Measurements from ENCODE around the gene PTPN1.

Gene PTPN1

DNA sequence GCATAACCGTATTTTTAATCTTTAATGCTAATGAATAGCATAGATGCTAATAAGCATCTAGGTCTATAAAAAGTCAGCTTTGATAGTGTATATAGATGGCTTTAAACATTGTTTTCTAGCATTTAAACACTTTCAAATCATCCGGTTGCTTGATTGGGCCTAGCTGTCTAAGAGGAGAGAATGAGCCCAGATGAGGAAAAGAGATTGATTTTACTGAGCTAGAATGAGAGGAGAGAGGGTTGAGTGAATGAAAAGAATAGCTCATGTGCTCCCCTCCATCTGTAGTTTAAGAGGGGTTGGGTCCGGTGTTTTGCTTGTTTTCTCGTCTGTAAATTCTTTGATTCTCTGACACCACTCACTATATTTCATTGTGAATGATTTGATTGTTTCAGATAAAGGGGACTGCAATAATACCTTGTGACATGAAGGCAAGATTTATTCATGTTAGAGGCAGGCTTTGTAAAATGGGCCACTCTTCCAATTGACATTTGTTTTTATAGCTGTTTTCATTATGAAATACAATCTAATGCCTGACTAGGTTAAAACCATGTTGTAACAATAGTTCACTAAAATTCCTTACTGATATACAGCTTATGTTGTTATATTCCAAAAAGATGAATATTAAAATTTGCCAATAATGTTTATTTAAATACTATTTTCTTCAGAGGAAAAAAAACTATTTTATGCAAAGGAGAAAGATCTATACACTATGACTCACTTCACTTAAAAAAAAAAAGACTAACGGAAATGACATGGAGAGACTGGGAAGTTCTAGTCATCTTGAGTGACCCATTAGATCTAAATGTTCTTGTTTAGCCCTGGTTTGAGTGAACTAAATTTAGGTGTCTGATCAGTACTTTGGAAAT is 3.2 kb downstream of the PTPN1 start:
- ATAC-seq, result no peak

DNA sequence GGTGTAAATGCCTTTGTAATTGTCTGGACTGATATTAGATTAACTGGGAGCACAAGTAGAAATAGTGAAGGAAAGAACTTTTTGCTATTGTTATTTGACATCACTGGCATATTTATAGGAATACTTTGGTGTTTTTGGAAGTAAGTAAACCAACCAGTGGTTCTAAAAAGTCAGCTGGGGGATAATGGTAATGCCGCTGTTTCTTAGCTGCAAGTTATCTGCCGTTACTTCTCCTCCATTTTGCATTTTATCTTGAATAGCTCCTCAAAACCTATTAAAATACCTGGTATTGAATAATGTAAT is 3.8 kb downstream of the PTPN1 start:
- ATAC-seq, result no peak

GRCh38 chr20:50514750-50515149 is 4.6 kb downstream of the PTPN1 start:
- ATAC-seq, result no peak

DNA sequence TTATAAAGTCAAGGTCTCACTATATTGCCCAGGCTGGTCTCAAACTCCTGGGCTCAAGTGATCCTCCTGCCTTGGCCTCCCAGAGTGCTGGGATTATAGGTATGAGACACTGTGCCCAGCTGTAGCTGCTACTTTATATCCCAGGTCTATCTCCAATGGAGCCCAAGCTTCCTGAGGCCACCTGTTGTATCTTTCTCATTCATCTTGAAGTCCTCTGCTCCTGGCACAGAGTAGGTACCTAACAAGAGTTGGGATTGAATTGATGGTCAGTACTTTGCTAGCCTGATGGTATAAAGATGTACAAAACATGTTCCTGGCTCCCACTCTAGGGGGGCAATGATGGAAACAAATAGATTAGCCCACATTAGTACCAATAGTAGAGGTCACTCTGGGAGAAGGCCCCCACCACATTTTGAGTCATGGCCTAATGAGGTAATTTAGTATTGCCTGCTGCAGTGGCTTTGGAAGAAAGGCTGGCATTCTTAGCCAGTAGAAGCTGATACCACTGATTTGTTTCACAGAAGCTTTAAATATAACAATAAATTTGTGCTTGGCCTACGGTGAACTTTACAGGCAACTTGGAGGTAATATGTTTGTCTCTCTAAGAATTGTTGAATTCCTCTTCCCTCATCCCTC is 5.4 kb downstream of the PTPN1 start:
- no peak for ATAC-seq

DNA sequence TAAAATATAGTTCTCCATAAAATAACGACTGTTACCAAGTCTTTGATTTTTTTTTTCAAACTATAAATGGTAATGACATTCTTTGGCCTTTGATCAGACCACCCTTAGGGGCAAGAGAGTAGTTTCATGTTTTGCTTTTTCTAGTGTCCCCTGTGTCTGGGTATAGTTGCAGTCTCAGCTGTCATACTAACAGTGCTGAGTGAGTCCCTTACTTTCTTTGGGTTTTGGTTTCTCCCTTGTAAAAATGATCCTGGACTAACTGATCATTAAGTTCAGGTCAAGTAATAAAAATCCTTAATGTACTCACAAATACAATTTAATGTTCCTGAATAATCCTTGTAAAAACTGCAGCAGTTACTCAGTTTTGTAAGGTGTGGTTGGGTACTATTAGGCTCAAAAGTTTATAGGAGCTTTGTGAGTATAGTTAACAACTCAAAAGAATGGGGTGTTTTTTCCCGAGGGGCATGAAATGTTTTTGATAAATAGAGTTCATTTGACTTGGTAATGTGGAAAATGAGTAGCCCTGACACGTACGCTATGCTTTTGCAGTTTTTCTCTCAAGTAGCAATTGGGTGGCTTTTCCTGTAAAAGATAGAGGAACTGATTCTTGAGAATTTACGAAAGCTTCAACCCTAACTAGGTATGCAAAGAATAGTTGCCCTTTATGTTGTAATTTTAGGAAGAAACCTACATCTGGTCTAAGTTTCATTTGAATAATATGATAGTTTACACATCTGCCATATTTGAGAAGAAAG is 6.2 kb downstream of the PTPN1 start:
- ATAC-seq, result peak; percentile 49 to 54

DNA sequence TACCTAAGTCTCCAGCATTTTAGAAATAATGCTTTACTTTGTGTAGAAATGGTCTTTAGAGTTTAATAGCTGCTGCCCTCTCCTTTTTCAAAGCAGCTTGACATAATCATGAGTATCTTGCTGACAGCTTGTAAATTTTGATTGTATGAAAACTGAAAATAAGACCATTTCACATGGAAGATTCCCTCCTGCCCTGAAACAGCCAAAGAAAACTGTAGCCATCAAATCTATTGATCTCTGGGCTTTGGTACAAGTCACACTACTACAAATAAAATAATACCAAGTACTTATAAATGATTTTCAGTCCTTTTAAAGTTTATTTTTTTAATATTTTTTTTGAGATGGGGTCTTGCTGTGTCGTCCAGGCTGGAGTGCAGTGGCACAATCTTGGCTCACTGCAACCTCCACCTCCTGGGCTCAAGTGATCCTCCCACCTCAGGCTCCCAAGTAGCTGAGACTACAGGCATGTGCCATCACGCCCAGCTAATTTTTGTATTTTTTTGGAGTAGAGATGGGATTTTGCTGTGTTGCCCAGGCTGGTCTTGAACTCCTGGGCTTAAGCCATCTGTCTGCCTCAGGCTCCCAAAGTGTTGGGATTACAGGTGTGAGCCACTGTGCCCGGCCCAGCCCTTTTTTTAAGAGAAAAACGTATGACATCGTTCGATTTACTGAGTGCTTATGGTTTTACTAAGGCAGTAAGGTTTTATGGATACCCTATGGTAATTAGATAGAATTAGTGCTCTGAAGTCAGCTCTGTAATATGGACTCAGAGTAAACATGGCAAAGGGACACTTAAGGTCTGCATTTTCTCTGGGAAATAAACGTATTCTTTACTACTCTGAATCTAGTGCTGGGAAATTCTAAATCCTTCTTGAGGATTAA is 7.0 kb downstream of the PTPN1 start:
- ATAC-seq, result no peak

GRCh38 chr20:50517817-50518154 is 7.6 kb downstream of the PTPN1 start:
- no peak for ATAC-seq

GRCh38 chr20:50518270-50518721 is 8.1 kb downstream of the PTPN1 start:
- peak; percentile 52 to 55 for ATAC-seq

- ATAC-seq, result peak in 1 of 2 donors; percentile 15
These were observed 9.0 kb downstream of the PTPN1 start for GRCh38 chr20:50519036-50519762.

GRCh38 chr20:50520222-50520880 is 10.2 kb downstream of the PTPN1 start:
- peak; percentile 41 to 50 for ATAC-seq

- no peak for ATAC-seq
These were observed 11.3 kb downstream of the PTPN1 start for GRCh38 chr20:50521221-50522052.

GRCh38 chr20:50522053-50522674 is 12.0 kb downstream of the PTPN1 start:
- no peak for ATAC-seq

GRCh38 chr20:50523552-50524167 is 13.5 kb downstream of the PTPN1 start:
- no peak for ATAC-seq

DNA sequence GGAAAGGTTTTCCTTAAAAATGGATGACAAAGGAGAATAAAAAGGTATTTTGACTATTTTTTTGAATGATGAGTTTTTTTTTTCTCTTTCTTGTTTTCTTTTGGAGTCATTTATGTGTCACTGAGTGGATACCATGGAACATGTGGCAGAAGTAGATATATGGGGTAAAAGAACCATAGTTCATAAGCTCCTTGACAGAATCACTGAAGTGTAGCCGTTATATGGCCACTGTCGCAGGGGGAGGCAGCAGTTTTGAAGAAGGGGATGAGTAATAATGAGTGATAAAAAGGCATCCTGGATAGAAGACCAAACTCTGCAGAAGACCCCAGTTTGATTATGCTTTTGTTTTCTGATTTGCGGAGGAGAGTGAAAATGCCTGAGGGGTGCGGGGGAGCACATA is 15.5 kb downstream of the PTPN1 start:
- no peak for ATAC-seq

- no peak for ATAC-seq
These were observed 16.3 kb downstream of the PTPN1 start for GRCh38 chr20:50526403-50526989.

GRCh38 chr20:50527068-50527605 is 17.0 kb downstream of the PTPN1 start:
- no peak for ATAC-seq

DNA sequence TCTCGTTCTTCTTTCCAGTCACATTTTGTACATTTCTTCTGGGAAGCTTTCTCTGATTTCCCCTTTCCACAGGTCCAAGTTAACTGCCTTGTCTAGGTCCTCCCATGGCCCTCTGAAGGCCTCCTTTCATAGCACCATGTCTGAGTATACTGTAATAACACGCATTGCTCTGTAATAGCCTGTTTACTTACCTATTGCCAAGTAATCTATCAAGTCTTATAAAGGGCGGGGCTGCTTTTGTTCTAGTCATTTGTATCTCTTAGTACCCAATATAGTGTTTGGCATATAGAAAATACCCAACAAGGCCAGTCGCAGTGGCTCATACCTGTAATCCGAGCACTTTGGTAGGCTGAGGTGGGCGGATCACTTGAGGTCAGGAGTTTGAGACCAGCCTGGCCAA is 17.9 kb downstream of the PTPN1 start:
- no peak for ATAC-seq

- peak; percentile 35 to 46 for ATAC-seq
These were observed 18.7 kb downstream of the PTPN1 start for GRCh38 chr20:50528804-50529351.

GRCh38 chr20:50532221-50532620 is 22.0 kb downstream of the PTPN1 start:
- no peak for ATAC-seq

All from activated CD4-positive, CD25-positive, alpha-beta regulatory T cell treated with anti-CD3 and anti-CD28 coated beads, Interleukin-2, amount 50 U/mL, for 24 hours (primary cell).